Stimulated activated CD8-positive, alpha-beta memory T cell treated with anti-CD3 and anti-CD28 coated beads, Interleukin-2, amount 100 ng/mL, for 1 hour (primary cell): ENCODE measurements around the gene FBXO7.
"Not testable (repeated sequence)": the region's sequence is repeated elsewhere in the genome, so short reads cannot be mapped to it uniquely, and the experiment has no call there.

Experiments used
- DNase-seq, 2 donors: peaks; one replicate each; pipeline ENCODE4 v3.0.0-alpha.2; 2020; ENCODE audit warnings: low read depth in 2 of 2

FBXO7 gene

GRCh38 chr22:32474635-32475467 is at the start of gene FBXO7:
TSS of gene FBXO7 (plus strand) at chr22:32474811. CDS start at chr22:32475003, 192 bp downstream.
- DNase-seq = peak; percentile 66 to 75

GRCh38 chr22:32426881-32427280 is 47.7 kb upstream of the FBXO7 start:
- DNase-seq = no peak

DNA sequence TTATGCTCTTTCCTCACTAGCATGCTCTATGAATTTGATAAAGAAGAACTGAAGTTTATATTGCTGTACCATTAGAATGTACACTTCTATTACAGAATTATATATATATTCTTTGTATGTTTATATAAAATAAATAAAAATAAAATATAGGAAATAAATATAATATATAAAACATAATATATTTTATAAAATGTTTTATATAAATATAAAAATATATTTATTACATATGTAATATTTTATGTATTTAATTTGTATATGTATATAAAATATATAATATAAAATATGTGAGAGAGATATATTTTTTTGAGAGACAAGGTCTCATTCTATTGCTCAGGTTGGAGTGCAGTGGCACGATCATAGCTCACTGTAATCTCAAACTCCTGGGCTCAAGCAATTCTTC is 44.3 kb upstream of the FBXO7 start:
- no peak for DNase-seq

GRCh38 chr22:32444068-32444467 is 30.5 kb upstream of the FBXO7 start:
- no peak for DNase-seq

- DNase-seq = no peak
Measured at GRCh38 chr22:32446321-32446720, 28.3 kb upstream of the FBXO7 start.

DNA sequence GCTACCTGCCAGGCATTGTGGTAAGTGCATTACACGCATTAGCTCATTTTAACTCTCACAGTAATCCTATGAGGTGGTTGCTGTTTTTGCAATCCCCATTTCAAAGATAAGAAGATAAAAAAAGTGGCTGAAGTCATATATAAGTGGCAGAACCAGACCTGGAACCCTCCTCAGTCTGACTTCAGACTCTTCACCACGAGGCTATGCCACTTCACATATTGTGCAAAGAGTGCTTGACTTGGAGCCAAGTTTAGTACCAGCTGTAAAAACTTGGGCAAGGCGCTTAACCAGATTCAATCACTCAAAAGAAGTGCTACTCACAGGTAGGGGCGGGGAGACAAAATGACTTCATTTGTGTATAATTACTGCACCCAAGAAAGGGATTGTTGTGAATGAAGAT is 25.6 kb upstream of the FBXO7 start:
- DNase-seq = no peak

- DNase-seq = no peak
Measured at GRCh38 chr22:32457031-32457430, 17.6 kb upstream of the FBXO7 start.

GRCh38 chr22:32462452-32462851 is 12.2 kb upstream of the FBXO7 start:
- DNase-seq = no peak

- no peak for DNase-seq
Measured at GRCh38 chr22:32465661-32466060, 8.9 kb upstream of the FBXO7 start.

GRCh38 chr22:32466496-32466895 is 8.1 kb upstream of the FBXO7 start:
- DNase-seq = no peak

DNA sequence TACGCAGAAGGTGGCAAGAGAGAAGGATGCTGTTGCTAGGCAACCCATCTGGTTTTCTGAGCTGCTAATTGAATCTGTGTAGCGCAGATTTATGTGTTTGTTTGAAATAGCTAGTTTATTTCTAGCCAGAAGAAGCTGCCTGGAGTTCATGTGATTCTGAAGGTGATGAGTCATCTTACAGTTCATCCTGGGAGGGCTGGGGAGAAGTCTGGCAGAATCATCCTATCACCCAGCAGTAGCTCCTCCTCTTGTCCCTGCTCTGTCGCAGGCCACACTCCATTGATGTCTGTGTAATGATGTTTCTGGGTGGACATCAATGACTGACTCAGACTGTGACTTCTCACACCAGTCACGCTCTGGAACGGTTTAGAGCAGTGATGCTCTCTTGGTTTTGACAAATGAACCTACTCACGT is 4.8 kb upstream of the FBXO7 start:
- DNase-seq = no peak

DNA sequence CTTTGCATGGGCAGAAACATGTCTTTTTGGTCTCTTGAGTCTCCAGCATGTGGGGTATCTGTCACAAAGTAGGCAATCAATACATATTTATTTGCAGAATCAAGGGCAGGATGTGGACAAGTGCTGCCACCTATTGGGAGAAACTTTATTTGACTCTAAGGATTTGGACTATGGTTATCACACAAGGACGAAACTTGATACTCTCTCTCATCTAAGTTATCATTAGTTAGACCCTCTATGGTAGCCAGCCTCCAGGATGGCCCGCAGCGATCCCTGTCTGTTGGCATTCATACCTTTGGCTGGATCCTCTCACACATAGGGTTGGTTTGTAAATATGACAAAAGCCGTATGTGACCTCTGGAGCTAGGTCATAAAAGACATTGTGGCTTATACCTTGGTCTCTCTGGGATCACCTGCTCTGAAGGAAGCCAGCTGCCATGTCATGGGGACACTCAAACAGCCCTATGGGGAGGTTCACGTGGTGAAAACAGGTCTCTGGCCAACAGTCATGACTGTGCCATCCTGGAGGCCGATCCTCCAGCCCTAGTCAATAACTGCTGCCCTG is 1.1 kb upstream of the FBXO7 start:
- DNase-seq = no peak

- no peak for DNase-seq
Measured at GRCh38 chr22:32475468-32476010, 928 bp downstream of the FBXO7 start.

GRCh38 chr22:32476281-32477195 is 1.9 kb downstream of the FBXO7 start:
- DNase-seq = no peak

DNA sequence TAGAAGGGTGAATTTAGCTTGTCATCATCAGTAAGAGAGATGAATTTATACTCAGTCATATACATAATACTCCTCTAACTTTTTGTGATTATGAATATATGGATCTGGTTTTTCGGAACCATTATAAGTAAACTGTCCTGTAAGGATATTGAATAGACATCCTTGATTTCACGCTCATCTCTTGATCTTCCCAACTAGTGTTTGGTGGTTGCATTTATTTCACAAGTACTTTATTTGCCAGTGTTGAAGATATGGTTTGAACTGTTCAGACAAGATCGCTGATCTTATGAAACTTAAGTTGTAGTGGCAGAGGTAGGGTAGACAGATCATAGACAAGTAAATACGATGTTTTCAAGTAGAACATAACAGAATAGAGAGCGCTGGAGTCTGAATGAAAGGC is 3.0 kb downstream of the FBXO7 start:
- no peak for DNase-seq

DNA sequence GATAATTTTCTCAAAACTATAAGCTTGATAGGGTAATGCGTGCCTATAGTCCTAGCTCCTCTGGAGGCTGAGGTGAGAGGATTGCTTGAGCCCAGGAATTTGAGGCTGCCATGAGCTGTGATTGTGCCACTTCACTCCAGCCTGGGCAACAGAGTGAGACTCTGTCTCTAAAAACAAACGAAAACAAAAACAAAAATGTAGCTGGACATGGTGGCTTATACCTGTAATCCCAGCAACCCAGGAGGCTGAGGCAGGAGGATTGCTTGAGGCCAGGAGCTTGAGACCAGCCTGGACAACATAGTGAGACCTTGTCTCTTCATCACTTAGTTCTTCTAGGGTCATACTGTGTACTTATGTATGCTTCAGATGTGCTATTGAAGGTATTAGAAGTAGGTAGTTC is 3.9 kb downstream of the FBXO7 start:
- not testable (repeated sequence) for DNase-seq

DNA sequence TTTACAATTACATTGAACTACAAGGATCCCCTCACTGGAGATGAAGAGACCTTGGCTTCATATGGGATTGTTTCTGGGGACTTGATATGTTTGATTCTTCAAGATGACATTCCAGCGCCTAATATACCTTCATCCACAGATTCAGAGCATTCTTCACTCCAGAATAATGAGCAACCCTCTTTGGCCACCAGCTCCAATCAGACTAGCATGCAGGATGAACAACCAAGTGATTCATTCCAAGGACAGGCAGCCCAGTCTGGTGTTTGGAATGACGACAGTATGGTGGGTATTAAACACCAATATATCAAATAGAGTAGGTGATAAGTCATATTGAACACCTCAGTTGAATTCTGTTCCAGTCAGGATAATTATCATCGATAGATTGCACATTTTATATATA is 4.4 kb downstream of the FBXO7 start:
- no peak for DNase-seq

DNA sequence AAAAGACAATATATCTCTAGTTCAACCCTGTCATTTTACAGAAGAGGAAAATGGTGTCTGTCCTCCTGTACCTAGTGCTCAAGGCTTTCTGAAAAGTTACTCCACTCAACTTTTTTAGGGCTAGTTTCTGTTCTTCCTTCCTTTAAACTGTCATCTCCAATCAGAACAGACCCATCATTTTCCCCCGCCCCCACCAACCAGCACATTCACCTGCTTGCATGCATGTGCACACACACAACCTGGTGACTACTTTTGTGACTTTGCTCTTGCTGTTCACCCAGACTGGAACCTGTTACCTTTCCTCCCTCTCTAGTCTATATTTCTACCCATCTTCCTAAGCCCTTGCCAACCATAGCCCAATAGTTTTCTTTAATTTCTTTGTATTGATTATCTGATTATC is 5.6 kb downstream of the FBXO7 start:
- DNase-seq = no peak

DNA sequence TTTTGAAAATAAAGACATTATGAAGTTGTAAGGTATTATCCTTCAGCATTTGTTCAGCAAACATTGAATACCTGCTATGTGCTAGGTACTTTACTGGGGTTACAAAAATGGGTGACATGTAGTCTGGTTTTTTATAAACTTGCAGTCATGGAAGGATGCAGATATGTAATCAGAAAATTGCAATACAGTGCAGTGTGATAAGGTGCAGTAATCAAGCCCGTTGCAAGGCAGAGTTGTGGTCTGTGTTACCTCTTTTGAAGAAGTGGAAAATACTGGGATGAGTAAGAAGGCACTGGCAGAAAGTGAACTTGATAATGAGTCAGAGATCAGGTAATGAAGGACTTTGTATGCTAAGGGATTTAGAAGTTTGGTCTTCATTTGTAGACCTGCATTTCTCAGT is 8.1 kb downstream of the FBXO7 start:
- DNase-seq = no peak

GRCh38 chr22:32486656-32487390 is 12.2 kb downstream of the FBXO7 start:
- no peak for DNase-seq

DNA sequence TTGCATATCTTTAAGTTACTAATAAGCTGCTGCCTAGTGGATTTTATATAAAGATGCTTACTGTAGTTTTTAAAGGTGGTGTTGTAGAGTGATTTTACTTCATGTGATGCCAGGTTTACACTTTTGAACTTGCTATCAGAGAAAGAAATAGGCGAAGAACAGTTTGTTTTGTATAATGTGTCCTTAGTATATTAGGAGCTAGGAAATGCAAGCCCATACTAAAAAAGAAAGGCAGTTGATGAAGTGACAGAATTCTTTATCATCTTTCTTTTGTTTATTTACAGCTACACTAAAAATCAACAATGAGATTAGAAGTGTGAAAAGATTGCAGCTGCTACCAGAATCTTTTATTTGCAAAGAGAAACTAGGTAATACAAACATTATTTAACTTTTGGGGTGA is 12.8 kb downstream of the FBXO7 start:
- no peak for DNase-seq

- DNase-seq = no peak
Measured at GRCh38 chr22:32489377-32489776, 14.8 kb downstream of the FBXO7 start.
